Measurements from ENCODE around the gene ATP11A.
"Not testable (repeated sequence)": the region's sequence is repeated elsewhere in the genome, so short reads cannot be mapped to it uniquely, and the experiment has no call there.

DNA sequence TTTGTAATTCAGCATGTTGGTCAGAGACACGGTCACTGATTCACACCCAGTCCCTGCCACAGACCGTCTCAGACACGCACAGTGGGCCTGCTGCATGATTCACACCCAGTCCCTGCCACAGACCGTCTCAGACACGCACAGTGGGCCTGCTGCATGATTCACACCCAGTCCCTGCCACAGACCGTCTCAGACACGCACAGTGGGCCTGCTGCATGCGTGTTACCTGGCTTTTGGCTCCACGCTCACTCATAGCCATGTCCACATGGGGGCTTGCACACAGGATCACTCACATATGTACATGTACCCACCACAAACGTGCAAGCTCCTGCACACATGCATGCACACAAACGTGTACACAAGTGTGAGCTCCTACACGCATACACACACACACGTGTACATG, 194.9 kb downstream of the ATP11A start:
- TF ChIP-seq, protein P1, sequence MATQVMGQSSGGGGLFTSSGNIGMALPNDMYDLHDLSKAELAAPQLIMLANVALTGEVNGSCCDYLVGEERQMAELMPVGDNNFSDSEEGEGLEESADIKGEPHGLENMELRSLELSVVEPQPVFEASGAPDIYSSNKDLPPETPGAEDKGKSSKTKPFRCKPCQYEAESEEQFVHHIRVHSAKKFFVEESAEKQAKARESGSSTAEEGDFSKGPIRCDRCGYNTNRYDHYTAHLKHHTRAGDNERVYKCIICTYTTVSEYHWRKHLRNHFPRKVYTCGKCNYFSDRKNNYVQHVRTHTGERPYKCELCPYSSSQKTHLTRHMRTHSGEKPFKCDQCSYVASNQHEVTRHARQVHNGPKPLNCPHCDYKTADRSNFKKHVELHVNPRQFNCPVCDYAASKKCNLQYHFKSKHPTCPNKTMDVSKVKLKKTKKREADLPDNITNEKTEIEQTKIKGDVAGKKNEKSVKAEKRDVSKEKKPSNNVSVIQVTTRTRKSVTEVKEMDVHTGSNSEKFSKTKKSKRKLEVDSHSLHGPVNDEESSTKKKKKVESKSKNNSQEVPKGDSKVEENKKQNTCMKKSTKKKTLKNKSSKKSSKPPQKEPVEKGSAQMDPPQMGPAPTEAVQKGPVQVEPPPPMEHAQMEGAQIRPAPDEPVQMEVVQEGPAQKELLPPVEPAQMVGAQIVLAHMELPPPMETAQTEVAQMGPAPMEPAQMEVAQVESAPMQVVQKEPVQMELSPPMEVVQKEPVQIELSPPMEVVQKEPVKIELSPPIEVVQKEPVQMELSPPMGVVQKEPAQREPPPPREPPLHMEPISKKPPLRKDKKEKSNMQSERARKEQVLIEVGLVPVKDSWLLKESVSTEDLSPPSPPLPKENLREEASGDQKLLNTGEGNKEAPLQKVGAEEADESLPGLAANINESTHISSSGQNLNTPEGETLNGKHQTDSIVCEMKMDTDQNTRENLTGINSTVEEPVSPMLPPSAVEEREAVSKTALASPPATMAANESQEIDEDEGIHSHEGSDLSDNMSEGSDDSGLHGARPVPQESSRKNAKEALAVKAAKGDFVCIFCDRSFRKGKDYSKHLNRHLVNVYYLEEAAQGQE (IDR thresholded peaks at IDR 0.05; ENCODE audit: unreplicated experiment): not testable (repeated sequence)
- TF ChIP-seq, protein P2, sequence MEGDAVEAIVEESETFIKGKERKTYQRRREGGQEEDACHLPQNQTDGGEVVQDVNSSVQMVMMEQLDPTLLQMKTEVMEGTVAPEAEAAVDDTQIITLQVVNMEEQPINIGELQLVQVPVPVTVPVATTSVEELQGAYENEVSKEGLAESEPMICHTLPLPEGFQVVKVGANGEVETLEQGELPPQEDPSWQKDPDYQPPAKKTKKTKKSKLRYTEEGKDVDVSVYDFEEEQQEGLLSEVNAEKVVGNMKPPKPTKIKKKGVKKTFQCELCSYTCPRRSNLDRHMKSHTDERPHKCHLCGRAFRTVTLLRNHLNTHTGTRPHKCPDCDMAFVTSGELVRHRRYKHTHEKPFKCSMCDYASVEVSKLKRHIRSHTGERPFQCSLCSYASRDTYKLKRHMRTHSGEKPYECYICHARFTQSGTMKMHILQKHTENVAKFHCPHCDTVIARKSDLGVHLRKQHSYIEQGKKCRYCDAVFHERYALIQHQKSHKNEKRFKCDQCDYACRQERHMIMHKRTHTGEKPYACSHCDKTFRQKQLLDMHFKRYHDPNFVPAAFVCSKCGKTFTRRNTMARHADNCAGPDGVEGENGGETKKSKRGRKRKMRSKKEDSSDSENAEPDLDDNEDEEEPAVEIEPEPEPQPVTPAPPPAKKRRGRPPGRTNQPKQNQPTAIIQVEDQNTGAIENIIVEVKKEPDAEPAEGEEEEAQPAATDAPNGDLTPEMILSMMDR (conservative IDR thresholded peaks at IDR 0.05; ENCODE audit: low read depth in 2 of 2): not testable (repeated sequence)
- TF ChIP-seq EZH2 (IDR thresholded peaks at IDR 0.05; ENCODE audit: low read depth, unreplicated experiment); EZH2phosphoT487 (IDR thresholded peaks at IDR 0.05; ENCODE audit: unreplicated experiment); JUNB (IDR thresholded peaks at IDR 0.05; ENCODE audit: unreplicated experiment); POLR2AphosphoS5 (IDR thresholded peaks at IDR 0.05; ENCODE audit: low read depth); ZNF331 (CRISPR knock-in tag; IDR thresholded peaks at IDR 0.05; ENCODE audit: low read depth); NANOG (IDR thresholded peaks at IDR 0.05; ENCODE audit: borderline replicate concordance); CREB1 (CRISPR knock-in tag; IDR thresholded peaks at IDR 0.05; ENCODE audit: low read depth); STAT1 (IDR thresholded peaks at IDR 0.05; ENCODE audit: unreplicated experiment); ZNF114 (CRISPR knock-in tag; IDR thresholded peaks at IDR 0.05): not testable (repeated sequence)

Data from GM23338 (cell line).